Hepatic stellate cell (primary cell): ENCODE results near the gene FBXO24.

Source experiments
- DNase-seq: peaks from one replicate; pipeline ENCODE4 v3.0.0; 2011; ENCODE audit warnings: low spot score

Gene FBXO24

GRCh38 chr7:100591596-100591995 is 5.5 kb downstream of the FBXO24 start:
- no peak for DNase-seq

- DNase-seq, result no peak
Observed at GRCh38 chr7:100595188-100595587, 9.1 kb downstream of the FBXO24 start.

- no peak for DNase-seq
Observed at GRCh38 chr7:100598425-100598824, 12.3 kb downstream of the FBXO24 start.

- DNase-seq, result no peak
Observed at GRCh38 chr7:100599911-100600729, 14.0 kb downstream of the FBXO24 start.

GRCh38 chr7:100600730-100601038 is 14.6 kb downstream of the FBXO24 start:
- DNase-seq, result no peak

- DNase-seq, result peak; percentile 93
Observed at GRCh38 chr7:100602889-100603725, 17.0 kb downstream of the FBXO24 start.

GRCh38 chr7:100603726-100604027 is 17.5 kb downstream of the FBXO24 start:
- DNase-seq, result peak; percentile 61

GRCh38 chr7:100604028-100604975 is 18.2 kb downstream of the FBXO24 start:
- DNase-seq, result peak; percentile 77

GRCh38 chr7:100604976-100605911 is 19.1 kb downstream of the FBXO24 start:
- DNase-seq, result no peak

GRCh38 chr7:100606313-100606712 is 20.2 kb downstream of the FBXO24 start:
- DNase-seq, result no peak

- DNase-seq, result no peak
Observed at GRCh38 chr7:100607111-100607510, 21.0 kb downstream of the FBXO24 start.

- no peak for DNase-seq
Observed at GRCh38 chr7:100609958-100610357, 23.8 kb downstream of the FBXO24 start.

- DNase-seq, result peak; percentile 100
Observed at GRCh38 chr7:100611983-100612729, 26.0 kb downstream of the FBXO24 start, which contains the start of gene MOSPD3. Gene MOSPD3, plus strand, starts transcription at chr7:100612540. Its CDS starts 252 bp downstream, at chr7:100612792.

GRCh38 chr7:100612730-100613390 is 26.7 kb downstream of the FBXO24 start:
- DNase-seq, result no peak

GRCh38 chr7:100613412-100614175 is 27.5 kb downstream of the FBXO24 start:
- no peak for DNase-seq

GRCh38 chr7:100614308-100614861 is 28.3 kb downstream of the FBXO24 start:
- no peak for DNase-seq

GRCh38 chr7:100620239-100620638 is 34.1 kb downstream of the FBXO24 start:
- DNase-seq, result no peak

GRCh38 chr7:100620804-100621203 is 34.7 kb downstream of the FBXO24 start:
- DNase-seq, result no peak

GRCh38 chr7:100621554-100621953 is 35.4 kb downstream of the FBXO24 start:
- DNase-seq, result no peak
